Measurements from ENCODE around the gene TNS4.

The TNS4 gene

GRCh38 chr17:40454613-40454995 is 46.8 kb downstream of the TNS4 start:
- no peak for DNase-seq

- DNase-seq, result no peak
Observed at GRCh38 chr17:40453881-40454612, 47.4 kb downstream of the TNS4 start.

GRCh38 chr17:40452921-40453378 is 48.5 kb downstream of the TNS4 start:
- DNase-seq, result no peak

- peak; percentile 69 for DNase-seq
Observed at GRCh38 chr17:40452216-40452787, 49.1 kb downstream of the TNS4 start.

- DNase-seq, result peak; percentile 71
Observed at GRCh38 chr17:40451420-40451819, 50.0 kb downstream of the TNS4 start.

- no peak for DNase-seq
Observed at GRCh38 chr17:40450175-40450574, 51.2 kb downstream of the TNS4 start.

GRCh38 chr17:40448639-40449261 is 52.7 kb downstream of the TNS4 start:
- no peak for DNase-seq

- no peak for DNase-seq
Observed at GRCh38 chr17:40448213-40448638, 53.2 kb downstream of the TNS4 start.

GRCh38 chr17:40447806-40448205 is 53.6 kb downstream of the TNS4 start:
- no peak for DNase-seq

- no peak for DNase-seq
Observed at GRCh38 chr17:40447148-40447644, 54.2 kb downstream of the TNS4 start.

GRCh38 chr17:40445751-40446468 is 55.5 kb downstream of the TNS4 start:
- DNase-seq, result no peak

GRCh38 chr17:40443988-40444899 is 57.2 kb downstream of the TNS4 start:
- no peak for DNase-seq

- no peak for DNase-seq
Observed at GRCh38 chr17:40443196-40443987, 58.0 kb downstream of the TNS4 start, which contains the start of gene IGFBP4. TSS of gene IGFBP4 (plus strand) at chr17:40443450. CDS start at chr17:40443736, 286 bp downstream.

- DNase-seq, result no peak
Observed at GRCh38 chr17:40442392-40443195, 58.8 kb downstream of the TNS4 start.

GRCh38 chr17:40440166-40440565 is 61.3 kb downstream of the TNS4 start:
- DNase-seq, result no peak

GRCh38 chr17:40437095-40437732 is 64.2 kb downstream of the TNS4 start:
- DNase-seq, result no peak

GRCh38 chr17:40436636-40437035 is 64.8 kb downstream of the TNS4 start:
- DNase-seq, result no peak

- DNase-seq, result no peak
Observed at GRCh38 chr17:40433551-40434415, 67.6 kb downstream of the TNS4 start.

Measured in amniotic stem cell (primary cell).